Activated T-cell treated with anti-CD3 and anti-CD28 coated beads, Interleukin-2, amount 50 U/mL, for 24 hours (primary cell): ENCODE data around the gene CHRNA4.

ENCODE experiments used
- DNase-seq: peaks from one replicate; pipeline ENCODE4 v3.0.0-alpha.2; 2020
- H3K27ac Mint-ChIP-seq: 2 replicates; pipeline ENCODE4 v1.8.0; 2020; ENCODE audit warnings: mild to moderate bottlenecking, mixed read lengths
- H3K27me3 Mint-ChIP-seq: 2 replicates; pipeline ENCODE4 v1.8.0; 2020; ENCODE audit warnings: mixed read lengths
- H3K36me3 Mint-ChIP-seq: 2 replicates; pipeline ENCODE4 v1.8.0; 2020; ENCODE audit warnings: low read depth, mixed read lengths
- H3K4me1 Mint-ChIP-seq: 2 replicates; pipeline ENCODE4 v1.8.0; 2020; ENCODE audit warnings: low read depth, mixed read lengths
- H3K4me3 Mint-ChIP-seq: 2 replicates; pipeline ENCODE4 v1.8.0; 2020; ENCODE audit warnings: mild to moderate bottlenecking, moderate library complexity, mixed read lengths
- H3K9me3 Mint-ChIP-seq: 2 replicates; pipeline ENCODE4 v1.8.0; 2020; ENCODE audit warnings: mixed read lengths

The CHRNA4 gene

DNA sequence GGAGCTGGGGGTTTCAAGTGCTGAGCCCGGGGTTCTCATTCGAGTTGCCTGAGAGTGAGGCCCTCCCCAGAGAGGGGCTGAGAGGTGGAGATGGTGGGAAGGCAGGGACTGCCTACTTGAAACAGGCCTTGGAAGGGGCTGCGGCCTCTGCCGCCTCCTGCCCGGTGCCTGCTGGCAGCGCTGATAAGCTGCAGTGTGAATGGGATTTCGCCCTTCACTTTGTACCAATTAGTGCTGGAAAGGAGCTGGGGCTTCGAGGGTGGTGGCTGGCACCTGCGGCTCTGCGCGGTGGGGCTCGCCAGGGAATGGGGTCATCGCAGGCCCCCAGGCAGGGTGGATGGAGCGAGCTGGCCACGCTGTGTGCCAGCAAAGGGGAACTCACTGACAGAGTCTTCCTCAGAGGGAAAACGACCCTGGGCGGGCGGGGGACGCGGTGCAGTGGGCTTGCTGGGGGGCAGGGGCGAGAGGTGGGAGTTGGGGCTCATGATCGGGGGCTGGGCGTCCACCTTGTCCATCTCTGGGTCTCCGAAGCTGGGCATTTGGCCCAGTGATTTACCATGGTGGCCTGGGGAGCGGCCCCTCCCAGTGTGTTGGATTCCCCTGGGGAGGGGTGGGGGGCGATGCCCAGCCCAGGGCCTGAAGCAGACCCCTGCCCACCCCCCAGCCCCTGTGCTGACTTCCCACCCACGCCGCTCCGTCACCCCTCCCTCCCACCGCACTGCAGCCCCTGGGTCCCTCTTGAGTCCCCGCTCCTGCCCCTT, 45.2 kb downstream of the CHRNA4 start:
- Mint-ChIP-seq H3K36me3 (no peaks in the 10 kb centered on the region), H3K4me3 (no peak overlapping the region), H3K9me3 (no peaks in the 10 kb centered on the region), H3K27me3 (peaks cover 6% of the 10 kb centered on the region), H3K4me1 (no peaks in the 10 kb centered on the region), H3K27ac (no peak overlapping the region)
- no peak for DNase-seq

DNA sequence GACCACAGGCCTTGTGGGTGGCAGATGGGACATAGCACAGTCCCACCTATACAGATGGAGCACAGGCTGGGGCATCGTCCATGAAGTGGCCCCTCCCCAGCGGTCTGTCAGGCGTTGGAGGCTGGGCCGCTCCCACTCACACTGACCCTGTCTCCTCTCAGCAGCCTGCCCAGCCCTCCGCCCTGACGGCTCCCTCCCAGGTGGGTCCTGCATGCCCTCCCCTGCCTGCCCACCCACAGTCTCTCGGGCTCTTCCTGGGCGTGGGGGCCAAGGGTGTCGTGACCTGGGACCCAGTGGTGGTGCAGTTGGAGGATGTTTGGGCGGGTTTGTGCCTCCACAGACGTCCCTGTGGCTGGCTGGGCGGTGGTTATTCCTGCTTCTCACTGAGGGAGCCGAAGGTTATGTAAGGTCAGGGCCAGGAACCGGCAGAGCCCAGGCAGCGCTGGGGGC, 45.9 kb downstream of the CHRNA4 start:
- Mint-ChIP-seq H3K9me3 (no peaks in the 10 kb centered on the region), H3K27ac (no peak overlapping the region), H3K4me1 (no peaks in the 10 kb centered on the region), H3K36me3 (no peaks in the 10 kb centered on the region), H3K27me3 (peaks cover 8% of the 10 kb centered on the region), H3K4me3 (no peak overlapping the region)
- no peak for DNase-seq

DNA sequence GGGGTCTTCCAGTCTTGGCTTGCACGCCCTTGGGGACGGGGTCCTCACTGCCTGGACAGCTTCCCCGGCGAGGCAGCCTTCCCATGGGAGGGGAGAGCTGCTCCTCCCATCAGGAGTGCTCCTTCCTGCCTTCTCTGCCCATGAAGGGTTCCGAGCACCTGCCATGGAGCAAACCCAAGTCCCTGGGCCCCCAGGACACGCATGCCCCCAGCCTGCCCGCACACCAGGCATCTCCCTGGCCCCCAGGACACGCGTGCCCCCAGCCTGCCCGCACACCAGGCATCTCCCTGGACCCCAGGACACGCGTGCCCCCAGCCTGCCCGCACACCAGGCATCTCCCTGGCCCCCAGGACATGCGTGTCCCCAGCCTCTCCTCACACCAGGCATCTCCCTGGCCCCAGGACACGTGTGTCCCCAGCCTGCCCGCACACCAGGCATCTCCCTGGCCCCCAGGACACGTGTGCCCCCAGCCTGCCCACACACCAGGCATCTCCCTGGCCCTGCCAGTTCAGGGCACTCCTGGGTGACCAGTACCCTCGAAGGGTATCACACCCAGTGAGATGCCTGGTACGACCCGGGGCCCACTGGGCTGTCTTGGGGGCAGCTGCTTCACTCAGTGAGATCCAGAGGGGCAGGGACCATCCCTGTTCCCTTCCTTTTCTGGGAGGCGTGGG, 46.4 kb downstream of the CHRNA4 start:
- no peak overlapping the region for H3K27ac Mint-ChIP-seq
- H3K4me3 Mint-ChIP-seq: no peak overlapping the region
- no peaks in the 10 kb centered on the region for H3K9me3 Mint-ChIP-seq
- H3K27me3 Mint-ChIP-seq: peaks cover 12% of the 10 kb centered on the region
- H3K4me1 Mint-ChIP-seq: no peaks in the 10 kb centered on the region
- no peaks in the 10 kb centered on the region for H3K36me3 Mint-ChIP-seq
- no peak for DNase-seq

DNA sequence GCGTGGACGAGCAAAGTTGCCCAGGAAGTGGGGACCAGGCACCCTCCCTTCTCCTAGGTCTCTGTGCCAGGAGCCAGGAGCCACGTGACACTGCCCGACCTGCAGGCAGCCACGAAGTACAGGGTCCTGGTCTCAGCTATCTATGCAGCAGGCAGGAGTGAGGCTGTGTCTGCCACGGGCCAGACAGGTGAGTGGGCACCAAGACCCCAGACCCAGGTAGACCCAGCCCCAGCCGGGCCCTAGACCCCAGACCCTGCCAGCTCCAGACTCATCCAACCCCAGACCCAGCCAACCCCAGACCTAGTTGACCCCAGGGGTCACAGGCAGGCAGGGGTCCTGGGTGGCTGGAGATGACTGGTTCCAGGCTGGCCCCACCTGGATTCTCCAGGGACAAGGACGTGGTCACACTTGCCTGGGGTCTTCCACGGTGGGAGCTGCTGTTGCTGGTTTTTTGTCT, 47.1 kb downstream of the CHRNA4 start:
- no peak for DNase-seq
- H3K27me3 Mint-ChIP-seq: peaks cover 14% of the 10 kb centered on the region
- no peak overlapping the region for H3K27ac Mint-ChIP-seq
- no peaks in the 10 kb centered on the region for H3K4me1 Mint-ChIP-seq
- H3K9me3 Mint-ChIP-seq: no peaks in the 10 kb centered on the region
- no peak overlapping the region for H3K4me3 Mint-ChIP-seq
- H3K36me3 Mint-ChIP-seq: no peaks in the 10 kb centered on the region

DNA sequence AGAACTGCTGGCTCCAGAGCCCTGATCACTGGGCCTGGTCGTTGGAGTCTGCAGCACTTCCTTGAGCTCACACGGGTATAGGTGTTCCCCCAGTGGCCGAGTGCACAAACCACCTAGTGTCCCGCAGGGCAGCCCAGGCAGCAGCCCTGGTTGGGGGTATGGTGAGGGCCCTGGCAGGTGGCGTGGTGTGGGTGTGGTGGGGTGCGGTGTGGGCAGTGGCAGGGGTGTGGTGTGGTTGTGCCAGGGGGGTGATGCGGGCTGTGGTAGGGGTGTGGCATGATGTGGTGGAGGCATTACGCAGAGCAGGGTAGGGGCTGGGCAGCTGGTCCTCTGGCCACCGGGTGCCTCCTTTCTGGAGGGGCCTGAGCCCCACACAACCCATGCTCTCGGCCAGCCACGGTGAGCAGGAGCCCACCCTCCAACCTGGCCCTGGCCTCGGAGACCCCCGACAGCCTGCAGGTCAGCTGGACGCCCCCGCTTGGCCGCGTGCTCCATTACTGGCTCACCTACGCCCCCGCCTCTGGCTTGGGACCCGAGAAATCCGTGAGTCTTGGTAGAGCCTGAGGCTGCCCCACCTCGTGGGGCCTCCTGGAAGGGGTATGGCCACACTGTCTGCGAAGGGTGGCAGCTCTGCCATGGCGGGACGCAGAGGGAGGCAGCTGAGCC, 47.7 kb downstream of the CHRNA4 start:
- H3K27ac Mint-ChIP-seq: no peak overlapping the region
- H3K4me3 Mint-ChIP-seq: no peak overlapping the region
- H3K9me3 Mint-ChIP-seq: no peaks in the 10 kb centered on the region
- DNase-seq: no peak
- no peaks in the 10 kb centered on the region for H3K36me3 Mint-ChIP-seq
- no peaks in the 10 kb centered on the region for H3K4me1 Mint-ChIP-seq
- peaks cover 14% of the 10 kb centered on the region for H3K27me3 Mint-ChIP-seq

DNA sequence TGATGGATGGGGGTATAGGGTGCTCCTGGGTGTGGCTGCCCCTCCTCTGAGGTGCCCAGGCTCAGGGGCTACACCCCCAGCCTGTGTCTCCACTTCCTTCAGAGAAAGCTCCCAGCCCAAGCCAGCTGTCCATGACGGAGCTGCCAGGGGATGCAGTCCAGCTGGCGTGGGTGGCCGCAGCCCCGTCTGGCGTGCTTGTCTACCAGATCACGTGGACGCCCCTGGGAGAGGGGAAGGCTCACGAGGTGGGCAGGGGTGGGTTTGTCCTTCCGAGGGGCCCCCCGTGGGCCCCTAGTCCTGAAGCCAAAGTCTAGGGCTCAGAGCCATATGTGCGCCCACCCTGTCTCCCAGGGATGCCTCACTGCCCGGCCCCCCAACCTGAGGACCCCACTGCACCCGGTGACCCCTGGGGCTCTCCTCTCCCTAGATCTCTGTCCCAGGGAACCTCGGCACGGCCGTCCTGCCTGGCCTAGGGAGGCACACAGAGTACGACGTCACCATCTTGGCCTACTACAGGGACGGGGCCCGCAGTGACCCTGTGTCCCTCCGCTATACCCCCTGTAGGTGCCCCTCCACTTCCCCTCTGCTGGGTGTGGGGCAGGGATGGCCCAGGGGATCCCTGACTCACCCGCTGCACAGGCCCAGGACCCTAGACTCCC, 48.3 kb downstream of the CHRNA4 start:
- Mint-ChIP-seq H3K27me3 (peaks cover 14% of the 10 kb centered on the region), H3K4me3 (no peak overlapping the region), H3K36me3 (no peaks in the 10 kb centered on the region), H3K27ac (no peak overlapping the region), H3K9me3 (no peaks in the 10 kb centered on the region), H3K4me1 (no peaks in the 10 kb centered on the region)
- DNase-seq: no peak

DNA sequence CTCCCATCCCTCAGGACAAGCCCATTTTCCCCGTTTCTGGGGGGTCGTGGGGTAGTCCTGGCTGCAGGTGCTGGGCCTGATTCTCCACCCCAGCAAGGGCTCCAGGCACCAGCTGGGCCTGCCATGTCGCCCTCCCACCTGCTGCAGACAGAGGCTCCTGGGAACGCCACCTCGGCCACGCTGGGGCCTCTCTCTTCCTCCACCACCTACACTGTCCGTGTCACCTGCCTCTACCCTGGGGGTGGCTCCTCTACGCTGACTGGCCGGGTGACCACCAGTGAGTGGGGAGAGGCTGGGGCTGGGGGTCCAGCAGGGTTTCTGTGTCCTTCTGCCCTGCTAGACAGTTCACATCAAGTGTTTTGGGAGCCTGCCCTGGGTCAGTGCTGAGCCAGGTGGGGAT, 48.9 kb downstream of the CHRNA4 start:
- Mint-ChIP-seq H3K9me3 (no peaks in the 10 kb centered on the region), H3K36me3 (no peaks in the 10 kb centered on the region), H3K27me3 (peaks cover 14% of the 10 kb centered on the region), H3K27ac (no peak overlapping the region), H3K4me3 (no peak overlapping the region), H3K4me1 (no peaks in the 10 kb centered on the region)
- DNase-seq: no peak

DNA sequence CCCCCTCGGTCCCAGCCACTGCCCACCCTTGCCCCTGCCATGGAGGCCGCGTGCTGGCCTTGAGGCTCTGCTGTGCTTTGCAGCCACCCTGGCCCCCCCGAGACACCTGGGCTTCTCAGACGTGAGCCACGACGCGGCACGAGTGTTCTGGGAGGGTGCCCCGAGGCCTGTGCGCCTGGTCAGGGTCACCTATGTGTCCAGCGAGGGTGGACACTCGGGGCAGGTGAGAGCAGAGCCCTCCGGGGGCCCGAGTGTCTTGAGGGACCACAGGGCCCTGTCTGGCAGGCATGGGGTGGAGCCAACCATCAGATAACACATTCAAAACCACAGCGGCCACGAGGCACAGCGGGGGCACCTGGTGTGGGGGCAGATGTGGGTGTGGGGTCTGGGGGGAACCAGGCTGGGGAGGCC, 49.3 kb downstream of the CHRNA4 start:
- peaks cover 14% of the 10 kb centered on the region for H3K27me3 Mint-ChIP-seq
- H3K9me3 Mint-ChIP-seq: no peaks in the 10 kb centered on the region
- no peaks in the 10 kb centered on the region for H3K4me1 Mint-ChIP-seq
- no peaks in the 10 kb centered on the region for H3K36me3 Mint-ChIP-seq
- no peak overlapping the region for H3K27ac Mint-ChIP-seq
- no peak for DNase-seq
- H3K4me3 Mint-ChIP-seq: no peak overlapping the region

DNA sequence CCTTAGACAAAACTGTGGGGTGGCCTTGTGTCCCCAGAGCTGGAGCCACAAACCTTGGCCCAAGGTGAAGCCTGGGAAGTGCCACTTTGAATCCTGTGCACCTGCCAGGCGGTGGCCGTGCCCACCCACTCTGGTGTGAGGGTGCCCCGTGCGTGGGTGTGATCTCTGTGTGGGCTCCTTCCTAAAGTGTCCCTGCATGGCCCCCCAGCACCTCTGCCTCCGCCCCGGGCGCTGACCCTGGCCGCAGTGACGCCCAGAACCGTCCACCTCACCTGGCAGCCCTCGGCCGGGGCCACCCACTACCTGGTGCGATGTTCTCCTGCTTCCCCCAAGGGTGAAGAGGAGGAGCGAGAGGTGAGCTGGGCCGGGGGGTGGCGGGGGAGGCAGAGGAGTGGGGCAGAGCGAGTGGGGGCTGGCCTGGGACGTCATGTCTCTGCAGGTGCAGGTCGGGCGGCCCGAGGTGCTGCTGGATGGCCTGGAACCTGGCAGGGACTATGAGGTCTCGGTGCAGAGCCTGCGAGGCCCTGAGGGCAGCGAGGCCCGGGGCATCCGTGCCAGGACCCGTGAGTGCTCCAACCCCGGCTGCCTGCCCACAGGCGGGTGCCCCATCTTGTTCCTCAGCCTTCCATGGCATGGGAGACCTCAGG, 49.8 kb downstream of the CHRNA4 start:
- Mint-ChIP-seq H3K36me3 (no peaks in the 10 kb centered on the region), H3K4me3 (no peak overlapping the region), H3K27me3 (peaks cover 14% of the 10 kb centered on the region), H3K27ac (no peak overlapping the region), H3K4me1 (no peaks in the 10 kb centered on the region), H3K9me3 (no peaks in the 10 kb centered on the region)
- DNase-seq: no peak

DNA sequence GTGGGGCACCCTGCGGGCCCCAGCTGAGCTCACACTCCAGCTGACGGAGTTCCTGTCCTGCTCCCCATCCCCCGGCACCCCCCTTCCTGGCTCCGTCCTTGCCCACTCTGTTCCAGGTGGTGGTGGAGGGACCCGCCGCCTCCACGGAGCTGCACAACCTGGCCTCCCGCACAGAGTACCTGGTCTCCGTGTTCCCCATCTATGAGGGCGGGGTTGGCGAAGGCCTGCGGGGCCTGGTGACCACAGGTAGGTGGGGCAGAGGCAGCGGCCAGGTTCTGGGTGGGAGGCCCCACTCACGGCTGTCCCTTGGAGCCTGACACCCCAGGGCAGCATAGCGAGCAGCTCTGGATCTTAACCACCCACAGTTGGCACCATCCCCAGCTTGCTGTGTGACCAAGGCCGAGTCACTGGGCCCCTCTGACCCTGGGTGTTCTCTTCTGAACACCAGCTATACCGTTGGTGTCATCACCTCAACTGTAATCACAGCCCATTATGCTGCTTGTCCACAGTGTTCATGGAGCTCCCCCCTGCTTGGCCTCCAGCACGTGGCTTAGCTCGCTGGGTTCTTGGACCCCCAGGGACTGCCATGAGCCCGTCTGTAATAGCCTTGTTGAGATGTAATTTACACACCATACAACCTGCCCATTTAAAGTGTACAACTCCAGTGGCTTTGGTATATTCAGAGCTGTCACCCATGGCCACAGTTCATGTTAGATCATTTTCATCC, 50.7 kb downstream of the CHRNA4 start:
- H3K27ac Mint-ChIP-seq: no peak overlapping the region
- no peak overlapping the region for H3K4me3 Mint-ChIP-seq
- peaks cover 9% of the 10 kb centered on the region for H3K27me3 Mint-ChIP-seq
- no peaks in the 10 kb centered on the region for H3K9me3 Mint-ChIP-seq
- DNase-seq: no peak
- no peaks in the 10 kb centered on the region for H3K36me3 Mint-ChIP-seq
- H3K4me1 Mint-ChIP-seq: no peaks in the 10 kb centered on the region

DNA sequence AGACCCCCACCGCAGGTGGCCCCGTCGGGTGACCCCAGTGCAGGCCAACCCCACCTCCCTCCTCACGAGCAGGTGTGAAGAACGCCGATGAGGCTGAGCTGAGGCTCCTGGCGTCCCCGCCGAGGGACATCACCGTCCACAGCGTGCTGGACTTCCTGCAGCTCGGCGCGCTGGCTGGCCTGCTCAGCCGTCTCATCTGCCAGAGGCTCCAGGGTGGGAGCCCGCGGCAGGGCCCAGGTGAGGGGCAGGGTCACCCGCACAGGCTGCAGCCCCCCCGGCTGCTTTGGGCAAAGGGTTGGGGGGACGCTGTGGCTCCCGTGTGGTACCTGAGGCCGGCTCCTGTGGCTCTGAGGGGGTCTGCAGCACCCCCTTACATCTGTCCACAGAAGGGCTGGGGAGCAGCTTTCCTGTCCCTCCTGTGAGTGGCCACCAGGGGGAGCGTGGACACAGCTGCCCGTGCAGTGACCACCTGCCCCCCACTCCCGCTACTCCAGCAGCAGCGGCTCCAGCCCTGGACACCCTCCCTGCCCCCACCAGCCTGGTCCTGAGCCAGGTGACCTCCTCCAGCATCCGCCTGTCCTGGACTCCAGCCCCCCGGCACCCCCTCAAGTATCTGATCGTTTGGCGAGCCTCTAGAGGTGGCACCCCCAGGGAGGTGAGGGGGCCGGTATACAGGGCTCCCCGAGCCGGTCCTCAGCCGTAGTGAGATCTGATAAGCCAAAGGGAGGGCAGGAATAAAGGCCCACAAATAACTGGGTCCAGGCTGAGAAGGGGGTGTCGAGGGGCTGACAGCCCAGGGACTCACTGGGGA, 51.7 kb downstream of the CHRNA4 start:
- Mint-ChIP-seq H3K4me3 (no peak overlapping the region), H3K36me3 (no peaks in the 10 kb centered on the region), H3K9me3 (no peaks in the 10 kb centered on the region), H3K27ac (no peak overlapping the region), H3K27me3 (peaks cover 14% of the 10 kb centered on the region), H3K4me1 (no peaks in the 10 kb centered on the region)
- DNase-seq: no peak

DNA sequence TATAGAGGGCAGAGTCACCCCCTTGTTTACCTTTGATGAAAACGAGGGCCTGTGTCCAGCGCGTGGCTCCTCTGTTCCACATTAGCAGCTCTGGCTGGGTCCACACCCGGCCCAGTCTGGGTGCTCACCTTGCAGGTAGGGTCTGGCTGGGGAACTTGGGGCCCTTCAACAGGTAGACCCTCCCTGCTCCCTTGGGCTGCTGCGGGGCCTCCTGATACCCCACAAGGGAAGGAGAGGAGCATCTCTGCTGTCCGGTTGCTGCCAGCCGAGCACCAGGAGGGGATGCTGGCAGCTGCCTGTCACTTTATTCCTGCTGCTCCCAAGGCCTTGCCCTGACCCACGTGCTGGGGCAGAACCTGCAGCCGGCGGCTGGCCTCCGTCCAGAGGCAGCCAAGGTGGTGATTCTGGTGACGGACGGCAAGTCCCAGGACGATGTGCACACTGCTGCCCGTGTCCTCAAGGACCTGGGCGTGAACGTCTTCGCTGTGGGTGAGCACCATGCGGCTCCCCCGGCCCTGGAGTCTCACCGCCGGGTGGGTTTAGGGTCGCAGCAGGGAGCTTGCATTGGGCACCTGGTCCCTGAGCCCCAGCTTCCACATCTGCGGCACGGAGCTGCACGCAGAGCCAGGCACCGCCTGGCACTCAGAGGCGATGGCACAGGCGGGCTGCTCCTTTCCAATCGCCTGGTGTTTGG, 52.8 kb downstream of the CHRNA4 start:
- Mint-ChIP-seq H3K27me3 (peaks cover 14% of the 10 kb centered on the region), H3K36me3 (no peaks in the 10 kb centered on the region), H3K4me3 (no peak overlapping the region), H3K9me3 (no peaks in the 10 kb centered on the region), H3K27ac (no peak overlapping the region), H3K4me1 (no peaks in the 10 kb centered on the region)
- DNase-seq: no peak
